Activated CD4-positive, alpha-beta T cell treated with anti-CD3 and anti-CD28 coated beads, Interleukin-2, Interleukin-6, amounts not matched to agents 100 ng/mL and 50 ng/mL, durations not matched to agents 16 hours and 8 hours (primary cell): Measurements from ENCODE around the gene BDNF.

ENCODE experiments used
- DNase-seq: peaks from one replicate; pipeline ENCODE4 v3.0.0-alpha.2; 2020

Gene BDNF

GRCh38 chr11:27623945-27624523, 76.2 kb downstream of the BDNF start:
- DNase-seq: no peak

DNA sequence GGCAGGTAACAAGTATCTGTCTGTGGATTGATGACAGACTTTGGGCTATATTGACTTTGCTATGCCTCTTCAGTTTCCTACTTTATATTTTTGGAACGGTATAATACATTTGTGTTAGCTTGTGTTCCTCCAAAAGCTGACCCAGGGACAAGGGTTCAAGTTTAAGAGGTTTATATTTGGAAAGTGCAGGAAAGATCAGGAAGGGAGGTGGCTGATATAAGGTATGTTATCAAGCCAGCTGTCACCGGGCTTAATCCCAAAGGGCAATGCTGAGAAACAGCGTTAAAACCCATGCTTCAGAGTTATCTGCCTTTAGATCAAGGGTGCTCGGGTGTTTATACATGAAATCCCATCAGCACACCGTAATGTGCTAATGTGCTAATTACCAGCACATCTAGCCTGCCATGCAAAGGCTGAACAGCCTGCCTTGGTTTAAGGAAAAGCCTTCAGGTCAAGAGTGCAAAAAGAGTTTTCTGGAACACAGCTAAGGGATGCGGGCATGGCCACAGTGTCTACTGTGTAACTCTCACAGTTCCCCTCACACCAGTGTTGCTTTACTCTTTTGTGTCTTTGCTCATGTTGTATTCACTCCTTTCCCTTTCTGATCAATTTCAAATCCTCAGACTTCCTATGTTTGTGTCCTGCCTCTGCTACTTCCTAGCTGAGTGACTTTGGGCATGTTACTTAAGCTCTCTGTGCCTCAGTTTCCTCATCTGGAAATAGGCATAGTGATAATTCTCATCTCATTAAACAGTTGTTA, 77.5 kb downstream of the BDNF start:
- DNase-seq: no peak

DNA sequence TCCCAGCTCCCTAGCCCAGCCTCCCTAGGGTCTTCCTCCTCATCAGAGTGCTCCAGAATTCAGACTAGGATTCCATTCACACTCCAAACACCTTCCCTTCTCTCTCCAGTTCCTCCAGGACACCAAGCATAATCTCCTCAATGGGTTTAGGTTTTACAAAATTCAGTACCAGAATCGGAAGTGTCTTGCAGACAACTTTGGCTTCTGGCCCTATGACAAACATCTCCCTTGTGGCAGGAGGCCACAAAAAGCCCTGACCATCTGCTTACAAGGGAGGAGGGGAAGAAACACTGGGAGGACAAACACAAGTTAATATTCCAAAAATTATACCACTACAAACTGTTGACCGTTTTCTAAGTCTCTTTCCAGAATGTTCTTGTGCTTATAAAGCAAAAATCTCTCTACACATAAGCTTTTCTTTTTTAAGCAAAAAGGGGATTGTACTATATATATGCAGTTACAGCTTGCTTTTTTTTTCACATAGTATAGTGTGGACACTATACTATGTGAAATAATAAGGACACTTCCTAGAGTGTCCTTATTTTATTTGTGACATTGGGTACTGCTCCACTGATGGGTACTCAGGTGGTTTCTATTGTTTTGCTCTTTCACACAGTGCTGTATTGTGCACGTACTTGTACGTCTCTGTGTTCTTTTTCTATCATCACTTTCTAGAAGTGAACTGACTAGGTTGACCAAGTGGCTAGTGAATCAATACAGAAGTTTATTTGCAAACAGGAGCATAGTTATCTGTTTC, 78.7 kb downstream of the BDNF start:
- DNase-seq: no peak

DNA sequence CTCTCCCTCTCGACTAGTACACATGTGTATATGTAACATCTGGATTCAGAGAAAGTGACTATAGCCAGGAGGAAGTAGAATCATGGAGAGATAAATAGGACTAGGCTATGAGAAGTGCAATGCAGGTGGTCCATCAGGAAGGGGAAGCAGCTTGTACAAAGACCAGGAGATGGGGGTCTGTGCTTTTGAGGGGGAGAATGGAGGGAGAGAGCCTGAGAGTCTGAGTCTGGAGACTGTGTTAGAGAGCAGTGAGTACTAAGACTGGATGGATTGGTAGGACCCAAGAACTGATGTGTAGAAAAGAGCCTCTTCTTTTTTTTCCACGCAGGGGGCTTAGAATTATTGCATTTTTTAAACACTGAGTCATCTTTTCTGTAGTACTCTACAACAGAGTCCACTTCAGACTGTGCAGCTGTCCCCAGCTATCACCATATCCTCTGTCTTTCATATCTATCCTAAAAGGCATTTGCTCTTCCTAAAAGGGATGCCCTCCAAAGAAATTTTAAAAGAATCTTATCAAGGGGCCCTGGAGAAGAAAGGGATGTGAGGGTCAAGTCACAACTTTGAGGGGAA, 80.4 kb downstream of the BDNF start:
- DNase-seq: no peak

- DNase-seq: no peak
These were observed 81.1 kb downstream of the BDNF start for GRCh38 chr11:27619039-27619574.

GRCh38 chr11:27618281-27618915, 81.9 kb downstream of the BDNF start:
- DNase-seq: no peak

- no peak for DNase-seq
These were observed 83.5 kb downstream of the BDNF start for GRCh38 chr11:27616711-27617110.

- DNase-seq: no peak
These were observed 84.4 kb downstream of the BDNF start for GRCh38 chr11:27615833-27616232.

GRCh38 chr11:27614092-27614491, 86.2 kb downstream of the BDNF start:
- DNase-seq: no peak

GRCh38 chr11:27612932-27613880, 87.0 kb downstream of the BDNF start:
- no peak for DNase-seq

GRCh38 chr11:27611947-27612455, 88.3 kb downstream of the BDNF start:
- no peak for DNase-seq

DNA sequence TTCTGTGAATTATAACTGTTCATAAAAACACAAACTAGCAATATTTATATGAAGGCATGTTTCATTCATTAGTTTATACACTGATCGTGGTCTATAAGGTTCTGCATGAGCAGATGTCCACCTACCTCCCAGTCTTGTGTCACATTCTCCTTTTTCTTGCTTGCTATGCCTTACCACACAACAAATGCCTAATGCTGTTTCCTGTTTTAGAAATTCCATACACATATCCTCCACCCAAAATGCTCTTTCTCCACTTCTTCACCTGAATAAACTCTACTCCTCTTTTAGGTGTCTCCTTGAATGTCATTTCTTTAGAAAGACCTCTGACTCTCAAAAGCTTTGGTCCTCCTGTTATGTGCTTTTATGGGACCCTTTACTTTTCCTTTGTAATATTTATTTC, 88.9 kb downstream of the BDNF start:
- no peak for DNase-seq

GRCh38 chr11:27610946-27611345, 89.3 kb downstream of the BDNF start:
- DNase-seq: no peak

DNA sequence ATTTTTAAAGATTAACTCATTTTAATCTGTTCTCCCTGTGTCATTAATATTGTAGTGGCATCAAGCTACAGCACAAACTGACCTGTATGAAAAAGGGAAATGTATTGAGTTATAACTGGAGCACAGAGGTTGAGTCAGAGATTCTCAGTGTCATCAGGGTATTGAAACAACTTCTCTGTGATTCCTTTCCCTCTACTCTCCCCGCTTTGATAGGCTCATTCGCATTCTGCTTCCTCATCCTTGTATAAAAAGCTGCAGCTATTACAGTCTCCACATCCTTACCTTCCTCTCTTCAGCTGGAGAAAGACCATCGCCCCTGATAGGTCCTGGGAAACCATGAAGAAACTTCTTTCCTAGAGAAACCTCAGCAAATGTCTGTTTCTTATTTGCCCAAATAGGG, 90.0 kb downstream of the BDNF start:
- no peak for DNase-seq

- DNase-seq: no peak
These were observed 91.3 kb downstream of the BDNF start for GRCh38 chr11:27608951-27609350.

GRCh38 chr11:27605422-27605821, 94.8 kb downstream of the BDNF start:
- DNase-seq: no peak
